HCT116 (cell line): ENCODE measurements around the gene PRPH2.

Experiments
- CTCF ChIP-seq, 3 experiments: fragments of 200-600 bp in 1 of 3; sonication (generic) in 1 of 3; IDR thresholded peaks in 2 of 3; conservative IDR thresholded peaks in 1 of 3; 2 replicates each; pipeline ENCODE4 v1.5.1; 2012 to 2017; ENCODE audit warnings: low read depth in 2 of 3, low read length in 2 of 3, antibody characterized with exemption in 1 of 3, borderline replicate concordance in 1 of 3, control low read depth in 1 of 3, mild to moderate bottlenecking in 1 of 3, mixed read lengths in 1 of 3, mixed run types in 1 of 3, moderate library complexity in 1 of 3; ENCODE audit not compliant: insufficient read depth in 1 of 3
- EGR1 ChIP-seq: IDR thresholded peaks from 2 replicates; pipeline ENCODE4 v1.6.1; 2012; ENCODE audit warnings: low read depth
- EZH2 ChIP-seq: fragments of 200-600 bp; sonication (generic); IDR thresholded peaks from 2 replicates; pipeline ENCODE4 v1.6.1; 2017; ENCODE audit warnings: antibody characterized with exemption, mixed run types

DNA sequence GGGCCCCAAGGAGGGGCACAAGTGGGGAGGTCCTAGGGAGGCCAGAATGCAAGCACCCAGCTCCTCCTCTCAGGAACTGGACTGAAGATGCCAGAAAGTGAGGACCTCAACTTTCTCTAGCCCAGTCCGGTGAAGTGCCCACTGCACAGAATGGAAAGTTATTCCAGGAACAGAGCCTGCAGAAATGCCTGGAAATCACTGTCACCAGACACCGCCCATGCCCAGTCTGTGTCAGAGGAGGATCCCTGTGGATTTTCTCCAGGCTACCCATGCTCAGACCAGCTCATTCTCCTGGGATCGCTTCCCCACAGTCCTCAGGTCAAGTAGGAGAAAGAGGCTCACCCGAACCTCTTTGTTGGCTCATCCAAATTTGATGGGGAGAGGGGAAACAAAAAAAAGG, 6.5 kb downstream of the PRPH2 start:
- no peak for TF ChIP-seq EZH2
- TF ChIP-seq CTCF (IDR thresholded peaks at IDR 0.05 in 2 of 3, conservative IDR thresholded peaks at IDR 0.05 in 1 of 3; ENCODE audit: borderline replicate concordance in 1 of 3, insufficient read depth in 1 of 3, low read depth in 2 of 3, low read length in 2 of 3): no peak
- TF ChIP-seq EGR1: no peak
